Bronchial epithelial cell (primary cell): Measurements from ENCODE around the gene MAP2K6. TPM values are rescaled to one million over a fixed set of nuclear protein-coding genes. Genes with fewer than 3 reads are reported as not detected.

ENCODE experiments used
- DNase-seq: peaks from one replicate; pipeline ENCODE4 v3.0.0-alpha.2; 2010; ENCODE audit warnings: low read depth
- FAIRE-seq: peaks from 2 replicates; lab custom pipeline; 2011; peaks lifted over from hg19 to GRCh38; lab: Jason Lieb, UNC
- H3K27me3 ChIP-seq: 2 replicates; pipeline ENCODE4 v1.5.1; 2011; ENCODE audit warnings: low read length; ENCODE audit not compliant: control insufficient read depth, insufficient read depth
- H3K36me3 ChIP-seq: 2 replicates; pipeline ENCODE4 v1.5.1; 2011; ENCODE audit warnings: low read length; ENCODE audit not compliant: control insufficient read depth, insufficient read depth
- H3K4me3 ChIP-seq: 2 replicates; pipeline ENCODE4 v1.5.1; 2011; ENCODE audit warnings: mild to moderate bottlenecking, low read depth, low read length, control low read depth
- CTCF ChIP-seq: IDR thresholded peaks from 2 replicates; pipeline ENCODE4 v1.5.1; 2011; ENCODE audit warnings: mild to moderate bottlenecking, moderate library complexity, low read length, control low read depth, inconsistent platforms; ENCODE audit not compliant: insufficient read depth, severe bottlenecking
- total RNA-seq: library from RNA; depleted of rRNA; stranded (reverse); fragments of >200 nt; gene quantifications from 2 replicates; pipeline ENCODE4 v1.2.1, GENCODE V29; 2014

MAP2K6 gene
- total RNA-seq, 1 donor from 2014 or later = 0.26 TPM

GRCh38 chr17:69434164-69434579 is 19.7 kb downstream of the MAP2K6 start:
- no peak for TF ChIP-seq CTCF
- no peak overlapping the region for H3K4me3 ChIP-seq
- H3K27me3 ChIP-seq = no peaks in the 10 kb centered on the region
- no peaks in the 10 kb centered on the region for H3K36me3 ChIP-seq
- FAIRE-seq = peak; percentile 23
- peak; percentile 88 for DNase-seq

GRCh38 chr17:69435971-69436696 is 21.6 kb downstream of the MAP2K6 start:
- H3K27me3 ChIP-seq = no peaks in the 10 kb centered on the region
- no peaks in the 10 kb centered on the region for H3K36me3 ChIP-seq
- no peak for DNase-seq
- H3K4me3 ChIP-seq = no peak overlapping the region
- no peak for TF ChIP-seq CTCF
- FAIRE-seq = no peak

GRCh38 chr17:69437475-69437874 is 23.0 kb downstream of the MAP2K6 start:
- FAIRE-seq = no peak
- Histone ChIP-seq H3K36me3 (no peaks in the 10 kb centered on the region), H3K27me3 (no peaks in the 10 kb centered on the region), H3K4me3 (no peak overlapping the region)
- DNase-seq = peak; percentile 44
- no peak for TF ChIP-seq CTCF

GRCh38 chr17:69438776-69439175 is 24.3 kb downstream of the MAP2K6 start:
- DNase-seq (no peak), FAIRE-seq (no peak)
- Histone ChIP-seq H3K4me3 (no peak overlapping the region), H3K36me3 (no peaks in the 10 kb centered on the region), H3K27me3 (no peaks in the 10 kb centered on the region)
- TF ChIP-seq CTCF = no peak

- no peak for DNase-seq
- TF ChIP-seq CTCF = no peak
- Histone ChIP-seq H3K4me3 (no peak overlapping the region), H3K27me3 (no peaks in the 10 kb centered on the region), H3K36me3 (no peaks in the 10 kb centered on the region)
- no peak for FAIRE-seq
Measured at GRCh38 chr17:69441179-69441578, 26.7 kb downstream of the MAP2K6 start.

- TF ChIP-seq CTCF = no peak
- no peaks in the 10 kb centered on the region for H3K27me3 ChIP-seq
- H3K36me3 ChIP-seq = no peaks in the 10 kb centered on the region
- DNase-seq = no peak
- no peak overlapping the region for H3K4me3 ChIP-seq
- FAIRE-seq = no peak
Measured at GRCh38 chr17:69443138-69443537, 28.6 kb downstream of the MAP2K6 start.
